HG03060 (cell line): ENCODE data around the gene TEX14.
"Not testable (repeated sequence)": the region's sequence is repeated elsewhere in the genome, so short reads cannot be mapped to it uniquely, and the experiment has no call there.

Experiments used
- ATAC-seq: cut with Tn5 transposase; IDR thresholded peaks from one replicate; pipeline ENCODE4 v1.9.1; 2021; ENCODE audit warnings: low read depth, moderate number of reproducible peaks; ENCODE audit not compliant: unreplicated experiment

The TEX14 gene

DNA sequence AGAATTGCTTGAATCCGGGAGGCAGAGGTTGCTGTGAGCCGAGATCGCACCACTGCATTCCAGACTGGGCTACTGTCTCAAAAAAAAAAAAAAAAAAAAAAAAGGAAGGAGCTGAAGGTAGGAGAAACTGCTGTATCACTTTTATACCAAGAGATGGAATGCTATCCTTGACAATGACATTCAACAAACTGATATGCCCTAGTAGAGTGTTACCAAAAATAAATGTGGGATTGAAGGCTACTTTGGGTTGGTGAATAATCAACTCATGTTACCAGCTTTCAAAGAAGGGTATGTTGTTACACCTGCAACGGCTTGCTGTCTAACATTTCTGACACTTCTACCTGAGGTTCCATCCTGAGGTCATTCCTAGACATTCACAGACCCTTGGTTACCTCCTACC, 84.9 kb downstream of the TEX14 start:
- no peak for ATAC-seq

DNA sequence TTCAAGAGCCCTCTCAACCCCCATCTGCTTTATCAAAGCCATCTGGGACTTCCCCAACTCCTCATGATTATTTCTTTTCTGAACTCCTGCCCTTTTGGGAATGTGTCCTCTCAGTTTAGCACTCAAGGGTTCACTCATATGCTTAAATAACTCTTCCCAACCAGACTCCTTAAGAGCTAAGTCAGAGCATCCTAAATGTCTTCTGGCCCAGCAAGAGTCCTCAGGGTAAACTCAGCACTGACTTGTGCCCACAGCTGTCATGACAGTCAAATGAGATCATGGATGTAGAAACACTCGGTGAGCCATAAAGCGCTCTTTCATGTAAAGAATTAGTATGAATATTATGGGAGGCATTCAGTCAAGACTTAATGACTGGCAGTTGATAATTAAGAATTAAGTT, 85.9 kb downstream of the TEX14 start:
- no peak for ATAC-seq

DNA sequence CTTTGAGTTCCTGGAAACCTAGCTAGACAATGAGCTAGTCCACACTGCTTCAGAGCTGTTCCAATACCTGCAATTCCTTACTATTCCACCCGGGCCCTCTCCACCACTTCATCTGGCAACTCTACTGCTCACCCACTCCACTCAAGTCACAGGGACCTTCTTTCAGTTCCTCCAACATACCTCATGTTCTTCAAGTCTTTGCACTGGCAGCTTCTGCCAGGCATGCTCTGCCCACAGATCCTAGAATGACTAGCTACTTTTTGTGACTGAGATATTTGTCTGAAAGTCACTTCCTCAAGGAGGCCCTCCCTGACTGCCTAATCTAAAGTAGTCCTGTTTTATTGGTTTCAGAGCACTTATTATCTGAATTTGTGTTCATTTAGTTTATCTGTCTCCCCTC, 86.4 kb downstream of the TEX14 start:
- no peak for ATAC-seq

DNA sequence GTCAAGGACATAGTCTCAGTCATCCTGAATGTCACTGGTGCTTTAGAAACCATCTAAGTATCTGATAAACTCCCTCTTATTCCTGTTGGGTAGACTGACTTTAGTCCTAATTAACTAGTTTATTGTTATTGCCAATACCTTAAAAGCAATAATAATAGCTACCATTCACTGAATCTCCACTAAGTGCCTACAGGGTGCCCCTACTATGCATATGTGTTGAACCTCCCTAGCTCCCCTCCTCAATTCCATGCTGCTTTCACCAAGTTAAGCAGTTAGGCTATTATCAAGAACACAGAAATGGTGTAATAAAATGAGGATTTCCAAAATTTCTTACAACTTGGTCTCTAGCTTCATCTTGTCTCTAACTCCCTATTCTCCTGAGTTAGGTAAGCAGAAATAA, 89.9 kb downstream of the TEX14 start:
- no peak for ATAC-seq

DNA sequence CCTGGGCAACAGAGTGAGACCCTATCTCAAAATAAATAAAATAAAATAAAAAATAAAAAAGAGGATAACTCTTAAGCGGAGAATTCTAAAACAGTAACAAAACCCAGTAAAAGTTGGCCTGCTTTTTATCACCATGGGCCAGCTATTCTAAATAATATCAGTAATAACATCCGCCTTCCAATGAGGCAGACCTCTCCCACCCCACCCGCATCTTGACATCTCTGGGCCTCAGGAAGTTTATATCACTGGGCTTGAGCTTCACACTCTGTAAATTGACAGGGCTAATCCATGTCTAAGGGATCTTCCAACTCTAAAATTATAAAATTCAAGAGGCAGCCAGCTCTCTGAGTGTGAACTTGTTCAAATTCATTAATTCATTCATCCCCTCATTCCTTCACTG, 94.5 kb downstream of the TEX14 start:
- ATAC-seq, result no peak

DNA sequence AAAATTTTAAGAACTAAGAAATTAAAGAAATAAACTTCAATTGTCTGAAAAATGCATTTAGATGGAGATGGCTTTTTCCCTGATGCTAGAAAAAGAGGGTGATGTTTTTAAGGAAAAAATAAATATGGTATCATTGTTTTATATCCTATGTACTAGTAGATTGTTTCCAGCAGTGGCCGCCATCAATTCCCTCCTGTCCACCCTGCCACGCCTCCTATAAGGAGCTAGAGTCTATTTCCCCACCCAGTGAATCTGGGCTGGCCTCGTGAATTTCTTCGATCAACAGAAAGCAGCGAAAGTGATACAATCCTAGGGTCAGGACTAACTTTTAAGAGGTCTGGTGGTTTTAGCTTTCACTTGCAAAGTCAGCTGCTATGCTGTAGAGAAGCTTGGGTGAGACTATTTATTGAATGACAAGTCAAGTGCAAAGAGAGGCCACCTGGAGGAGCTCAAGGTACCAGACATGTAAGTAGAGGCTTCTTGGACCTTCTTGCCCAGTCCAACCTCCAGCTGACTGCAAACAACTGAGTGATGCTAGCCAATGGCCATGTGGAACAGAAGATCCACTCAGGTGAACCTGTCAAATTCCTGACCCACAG, 96.6 kb downstream of the TEX14 start:
- ATAC-seq, result no peak

DNA sequence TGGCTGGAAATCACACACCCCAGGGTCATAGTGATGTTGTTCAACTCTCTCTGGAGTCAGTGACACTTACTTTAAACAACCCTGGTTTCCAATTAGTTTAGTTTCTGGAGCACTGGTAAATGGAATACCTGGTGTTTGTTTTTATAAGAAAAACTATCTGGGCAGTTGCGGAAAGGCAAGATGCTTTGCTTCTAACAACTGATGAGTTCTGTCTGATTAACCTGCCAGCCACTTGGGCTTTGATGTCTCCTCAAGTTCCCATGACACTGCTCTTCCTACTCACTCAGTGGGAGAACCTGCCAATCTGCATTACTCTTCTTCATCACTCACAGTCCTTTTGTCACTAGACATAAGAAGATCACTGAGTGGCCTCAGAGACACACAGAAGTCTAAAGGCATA, 98.7 kb downstream of the TEX14 start:
- no peak for ATAC-seq

DNA sequence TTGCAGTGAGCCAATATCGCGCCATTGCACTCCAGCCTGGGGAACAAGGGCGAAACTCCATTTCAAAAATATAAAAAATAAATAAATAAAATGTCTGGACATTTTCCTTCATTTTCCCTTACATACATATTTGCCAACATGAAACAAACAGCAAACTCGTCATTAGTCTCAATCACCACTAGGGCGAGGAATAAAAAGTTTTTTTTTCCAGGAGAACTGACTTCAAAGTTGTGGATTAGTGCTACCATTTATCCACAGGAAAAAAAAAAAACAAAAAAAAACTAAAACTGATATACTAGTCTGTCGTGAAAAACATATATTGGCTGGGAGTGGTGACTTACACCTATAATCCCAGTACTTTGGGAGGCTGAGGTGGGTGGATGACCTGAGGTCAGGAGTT, 100.4 kb downstream of the TEX14 start:
- ATAC-seq, result no peak

DNA sequence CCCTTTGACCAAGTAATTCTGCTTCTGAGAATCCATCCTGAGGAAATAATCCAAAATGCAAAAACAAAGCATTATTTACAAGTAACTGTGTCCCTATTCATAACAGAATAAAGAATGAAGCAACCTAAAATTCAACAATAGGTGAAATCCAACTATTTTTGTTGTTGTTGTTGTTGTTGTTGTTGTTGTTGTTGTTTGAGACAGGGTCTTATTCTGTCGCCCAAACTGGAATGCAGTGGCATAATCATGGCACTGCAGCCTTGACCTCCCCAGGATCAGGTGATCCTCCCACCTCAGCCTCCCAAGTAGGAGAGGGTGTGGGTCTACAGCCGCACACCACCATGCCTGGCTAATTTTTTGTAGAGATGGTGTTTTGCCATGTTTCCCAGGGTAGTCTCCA, 101.5 kb downstream of the TEX14 start:
- ATAC-seq, result no peak

DNA sequence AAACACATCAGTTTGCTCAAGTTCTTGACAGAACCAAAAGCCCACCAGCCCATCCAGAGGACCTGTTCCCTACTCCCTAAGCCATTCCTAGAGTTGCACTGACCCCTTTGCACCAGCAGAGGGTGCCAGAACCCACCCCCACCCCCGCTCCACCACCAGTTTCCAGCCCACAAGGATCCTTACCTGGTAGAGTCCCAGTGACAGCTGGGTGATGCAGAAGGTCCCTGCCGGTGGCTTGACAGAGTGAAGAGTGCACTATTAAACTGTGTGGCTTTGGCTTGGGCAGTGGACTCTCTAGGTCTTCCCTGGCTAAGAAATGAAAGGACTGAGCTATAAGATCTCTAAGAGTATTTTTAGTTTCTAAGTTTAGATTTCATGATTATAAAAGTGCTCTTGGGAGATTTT, 104.1 kb downstream of the TEX14 start:
- no peak for ATAC-seq

DNA sequence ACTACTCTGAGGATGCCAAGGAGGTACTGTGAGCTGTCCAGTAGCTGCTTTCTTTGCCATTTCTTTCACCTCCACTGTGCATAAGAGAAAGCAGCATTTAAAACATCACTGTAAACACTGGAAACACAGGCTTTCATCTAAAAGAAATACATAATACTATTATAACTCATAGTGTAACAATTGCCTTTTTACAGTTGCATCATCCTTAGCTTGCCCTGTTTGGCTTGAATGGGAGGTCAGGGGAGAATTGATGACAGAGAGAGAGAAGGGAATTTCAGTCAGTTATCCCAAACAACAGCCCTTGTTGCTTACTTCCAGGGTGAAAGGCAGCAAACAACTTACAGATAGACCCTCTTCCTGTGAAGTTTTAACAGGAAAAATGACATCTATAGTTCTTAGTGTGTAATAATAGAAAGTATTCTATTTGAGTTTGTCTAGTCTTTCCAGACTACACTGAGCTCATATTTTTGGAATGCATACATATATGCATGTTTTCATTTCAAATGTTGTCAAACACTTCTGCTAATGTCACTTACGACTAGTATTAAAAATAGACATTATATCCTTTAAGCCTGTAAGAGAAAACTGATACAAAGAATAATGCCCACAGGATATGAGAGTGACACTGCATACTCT, 105.7 kb downstream of the TEX14 start:
- no peak for ATAC-seq

DNA sequence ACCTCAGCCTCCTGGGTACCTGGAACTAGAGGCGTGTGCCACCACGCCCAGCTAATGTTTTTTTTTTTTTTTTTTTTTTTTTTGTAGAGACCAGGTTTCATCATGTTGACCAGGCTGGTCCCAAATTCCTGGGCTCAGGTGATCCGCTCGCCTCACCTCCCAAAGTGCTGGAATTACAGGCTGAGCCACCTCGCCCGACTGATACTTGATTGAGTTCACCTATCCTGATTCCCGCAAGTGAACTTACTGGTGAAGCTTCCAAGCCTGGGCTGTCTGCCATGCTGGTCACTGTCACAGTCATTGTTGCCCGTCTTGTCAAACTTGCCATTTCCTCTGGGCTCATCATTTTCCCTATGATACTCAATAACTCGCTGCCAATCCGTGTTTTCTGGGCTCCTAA, 106.3 kb downstream of the TEX14 start:
- no peak for ATAC-seq

DNA sequence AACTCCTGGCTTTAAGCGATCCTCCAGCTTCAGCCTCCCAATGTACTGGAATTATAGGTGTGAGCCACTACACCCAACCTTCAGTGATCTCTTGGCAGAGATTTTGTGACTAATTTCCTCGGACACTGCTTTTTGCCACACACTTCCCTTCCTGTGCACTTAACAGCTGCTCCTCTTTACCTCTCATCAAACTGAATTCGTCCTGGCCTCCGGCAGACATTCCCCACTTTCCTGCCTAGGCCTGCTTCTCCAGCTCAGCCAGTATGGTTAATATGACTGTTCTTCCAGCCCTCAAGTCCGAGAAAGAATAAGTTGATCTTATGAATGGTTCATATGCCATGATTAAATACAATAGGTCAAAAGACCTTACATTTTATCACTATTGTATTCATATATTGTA, 108.4 kb downstream of the TEX14 start:
- ATAC-seq, result no peak

DNA sequence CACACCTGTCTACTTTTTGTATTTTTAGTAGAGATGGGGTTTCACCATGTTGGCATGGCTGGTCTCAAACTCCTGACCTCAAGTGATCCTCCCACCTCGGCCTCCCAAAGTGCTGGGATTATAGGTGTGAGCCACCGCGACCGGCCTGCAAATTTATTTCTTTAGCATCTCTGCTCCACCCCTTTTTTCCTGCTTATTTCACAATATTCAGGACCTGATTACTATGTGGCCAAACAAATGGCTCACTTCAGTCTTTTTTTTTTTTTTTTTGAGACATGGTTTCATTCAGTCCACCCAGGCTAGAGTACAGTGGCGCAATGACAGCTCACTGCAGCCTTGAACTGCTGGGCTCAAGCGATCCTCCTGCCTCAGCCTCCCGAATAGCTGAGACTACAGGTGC, 109.1 kb downstream of the TEX14 start:
- ATAC-seq, result not testable (repeated sequence)

DNA sequence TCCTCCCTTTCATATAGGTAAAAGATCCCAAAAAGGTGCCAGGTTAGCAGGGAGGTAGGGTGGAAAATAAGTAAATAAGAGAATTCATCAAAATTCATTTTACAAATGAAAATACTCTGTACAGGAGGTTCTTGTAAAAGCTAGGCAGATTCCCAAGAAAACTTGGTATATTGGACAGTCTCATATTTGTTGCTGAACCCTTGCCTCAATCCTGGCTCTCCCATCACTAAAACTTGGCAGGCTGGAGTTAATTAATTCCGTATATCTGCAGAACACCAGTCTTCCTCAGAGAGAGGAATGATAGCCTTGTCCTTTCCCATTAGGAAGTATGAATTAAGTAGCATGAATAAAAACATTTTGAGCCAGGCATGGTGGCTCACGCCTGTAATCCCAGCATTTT, 111.2 kb downstream of the TEX14 start:
- ATAC-seq, result no peak

DNA sequence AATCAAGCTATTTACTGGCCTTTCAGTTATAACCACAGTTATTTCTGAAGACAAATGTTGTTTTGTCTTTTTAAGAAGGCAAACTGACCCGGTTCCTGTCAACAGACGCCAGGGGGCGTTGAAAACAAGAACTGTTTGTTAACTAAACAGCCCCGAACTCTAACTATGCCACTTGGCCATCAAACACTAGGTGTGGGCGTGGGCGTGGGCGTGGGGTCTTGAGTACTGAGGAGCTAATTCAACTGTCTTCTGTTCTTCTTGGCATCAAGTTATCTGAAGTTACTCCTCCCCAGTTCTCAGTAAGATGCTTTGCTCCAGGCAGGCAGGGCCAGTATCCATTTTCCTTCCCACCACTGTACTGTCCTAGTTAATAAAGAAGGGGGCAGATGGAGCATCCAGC, 114.1 kb downstream of the TEX14 start:
- no peak for ATAC-seq

DNA sequence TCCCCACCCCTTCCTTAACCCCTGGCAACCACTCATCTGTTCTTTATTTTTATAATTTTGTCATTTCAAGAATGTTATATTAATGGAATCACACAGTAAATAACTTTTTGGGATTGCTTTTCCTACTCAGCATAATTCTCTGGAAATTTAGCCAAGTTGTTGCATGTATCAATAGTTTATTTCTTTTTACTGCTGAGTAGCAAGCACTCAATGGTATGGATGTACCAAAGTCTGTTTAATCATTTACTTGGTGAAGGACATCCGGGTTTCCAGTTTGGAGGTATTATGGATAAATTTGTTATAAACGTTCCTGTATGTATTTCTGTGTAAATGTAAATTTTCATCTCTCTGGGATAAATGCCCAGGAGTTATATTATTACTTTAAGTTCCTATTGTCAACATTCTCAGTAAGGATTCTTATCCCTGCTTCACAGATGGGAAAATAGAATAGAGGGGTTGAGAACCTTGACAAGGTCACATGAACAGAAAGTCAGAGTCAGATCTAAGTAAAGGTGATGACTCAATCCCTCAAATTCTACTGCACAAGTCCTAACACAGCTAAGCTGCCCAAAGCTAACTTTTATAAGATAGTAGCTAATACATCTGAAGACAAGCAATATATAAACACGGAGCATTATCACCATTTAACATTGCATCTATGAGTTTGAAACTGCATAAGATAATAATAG, 115.0 kb downstream of the TEX14 start:
- no peak for ATAC-seq

DNA sequence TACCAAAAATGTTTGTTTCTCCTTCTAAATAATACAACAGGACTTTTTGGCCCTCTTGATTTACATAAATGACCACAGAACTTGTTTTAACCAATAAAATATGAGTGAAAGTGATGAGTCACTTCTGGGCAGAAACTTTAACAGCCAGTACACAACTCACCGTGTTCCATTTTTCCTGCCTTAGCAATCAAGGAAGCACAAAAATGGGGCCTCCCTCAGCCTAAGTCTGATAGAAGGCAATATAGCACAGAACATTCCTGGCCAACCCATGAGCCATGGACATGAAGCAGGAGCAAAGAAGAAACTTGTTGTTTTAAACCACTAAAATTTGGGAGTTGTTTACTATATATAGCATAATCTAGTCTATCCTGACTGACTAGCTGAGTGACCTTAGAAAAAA, 116.3 kb downstream of the TEX14 start:
- ATAC-seq, result no peak

DNA sequence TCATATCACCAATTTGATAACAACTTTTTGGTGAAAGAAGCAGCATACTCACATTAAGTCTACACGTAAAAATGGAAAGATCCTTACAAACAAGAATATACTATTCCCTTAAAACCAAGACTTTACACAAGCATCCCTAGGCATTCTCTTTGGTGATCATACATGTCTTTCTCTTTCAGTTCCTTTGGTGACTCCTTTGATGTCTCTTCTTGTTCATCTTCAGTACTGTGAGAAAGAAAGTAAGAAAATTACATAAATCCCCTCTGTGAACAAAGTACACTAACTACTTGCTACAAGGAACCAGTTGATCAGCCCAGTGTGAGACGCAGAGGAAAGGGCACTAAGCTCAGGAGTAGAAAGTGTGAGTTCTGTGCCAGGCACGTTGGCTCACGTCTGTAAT, 117.8 kb downstream of the TEX14 start:
- no peak for ATAC-seq

DNA sequence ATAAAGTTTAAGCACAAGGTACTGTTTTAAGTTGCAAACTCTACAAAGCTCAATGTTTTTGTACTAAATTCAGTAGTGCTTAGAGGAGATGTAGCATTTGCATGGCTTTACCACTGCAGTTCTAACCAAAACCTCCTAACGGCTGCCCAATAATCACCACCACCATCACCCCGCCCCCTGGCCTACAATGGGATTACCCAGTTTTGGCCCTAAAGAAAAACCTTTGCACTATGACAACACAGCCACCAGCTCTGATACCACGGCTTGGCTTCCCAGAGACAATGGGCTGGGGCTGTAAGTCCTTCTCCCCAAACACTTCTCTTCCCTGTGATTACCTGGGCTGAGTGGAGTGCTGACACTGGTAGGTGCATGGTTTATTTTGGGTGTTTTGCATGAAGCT, 119.0 kb downstream of the TEX14 start:
- ATAC-seq, result no peak

DNA sequence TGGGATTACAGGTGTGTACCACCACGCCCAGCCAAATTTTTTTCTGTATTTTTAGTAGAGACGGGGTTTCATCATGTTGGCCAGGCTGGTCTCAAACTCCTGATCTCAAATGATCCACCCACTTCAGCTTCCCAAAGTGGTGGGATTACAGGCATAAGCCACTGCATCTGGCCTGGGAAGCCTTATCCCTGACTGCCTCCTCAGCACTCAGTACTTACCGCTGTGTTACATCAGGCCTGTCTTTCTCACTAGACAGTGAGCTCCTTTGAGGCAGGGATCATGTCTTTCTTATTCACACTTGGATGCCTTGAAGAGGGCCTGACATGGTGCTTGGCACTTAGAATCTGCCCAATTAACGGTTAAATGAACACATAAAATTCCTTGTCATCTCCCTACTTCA, 121.1 kb downstream of the TEX14 start:
- no peak for ATAC-seq

DNA sequence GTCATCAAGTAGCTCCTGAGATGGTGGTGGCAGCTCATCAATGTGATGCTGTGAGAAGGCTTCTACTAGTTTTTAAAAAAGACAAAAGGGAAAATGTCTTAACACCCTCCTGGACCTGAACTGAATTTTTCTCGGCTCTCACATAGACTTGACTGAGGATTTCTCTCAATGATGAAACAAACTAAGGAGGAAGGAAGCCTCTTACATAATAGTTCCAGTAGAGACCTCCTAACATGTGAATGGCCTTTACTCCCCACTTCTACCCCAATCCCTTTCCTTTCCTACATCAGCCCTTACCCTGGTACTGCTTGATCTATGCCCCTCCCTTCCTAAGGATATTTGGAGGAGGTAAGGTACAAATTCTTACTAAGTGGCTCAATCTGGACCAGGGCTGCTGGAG, 122.6 kb downstream of the TEX14 start:
- no peak for ATAC-seq
